GM23338 (cell line): Measurements from ENCODE around the gene EXD3. TPM values are rescaled to one million over a fixed set of nuclear protein-coding genes. Genes with fewer than 3 reads are reported as not detected.

Source experiments
- ATAC-seq: fragments of 200-7000 bp; cut with Tn5 transposase; 3 replicates; pipeline ENCODE4 v1.9.1; 2020
- DNase-seq: peaks from one replicate; pipeline ENCODE4 v3.0.0-alpha.2; 2015; ENCODE audit warnings: low spot score
- H2AFZ ChIP-seq: fragments of 200-600 bp; sonication (generic); 2 replicates; pipeline ENCODE4 v1.8.0; 2016; ENCODE audit warnings: antibody characterized with exemption, mild to moderate bottlenecking, moderate library complexity
- H3F3A ChIP-seq: fragments of 200-600 bp; sonication (generic); replicated peaks from 2 replicates; pipeline ENCODE4 v1.8.0; 2017; ENCODE audit warnings: antibody characterized with exemption, mixed run types, low read depth
- H3K27ac ChIP-seq: fragments of 200-600 bp; sonication (generic); 2 replicates; pipeline ENCODE4 v1.6.1; 2016; ENCODE audit warnings: low read depth
- H3K27me3 ChIP-seq: fragments of 200-600 bp; sonication (generic); 2 replicates; pipeline ENCODE4 v1.8.0; 2016; ENCODE audit warnings: mild to moderate bottlenecking, mixed run types, moderate library complexity; ENCODE audit not compliant: insufficient read depth
- H3K36me3 ChIP-seq: fragments of 200-600 bp; sonication (generic); 2 replicates; pipeline ENCODE4 v1.8.0; 2016; ENCODE audit warnings: mild to moderate bottlenecking; ENCODE audit not compliant: insufficient read depth
- H3K4me1 ChIP-seq: fragments of 200-600 bp; sonication (generic); 2 replicates; pipeline ENCODE4 v1.8.0; 2016; ENCODE audit warnings: mild to moderate bottlenecking, moderate library complexity; ENCODE audit not compliant: insufficient read depth
- H3K4me2 ChIP-seq: fragments of 200-600 bp; sonication (generic); 2 replicates; pipeline ENCODE4 v1.7.1; 2017; ENCODE audit warnings: mixed run types
- H3K4me3 ChIP-seq: fragments of 200-600 bp; sonication (generic); 2 replicates; pipeline ENCODE4 v1.6.1; 2016; ENCODE audit warnings: mixed run types
- H3K79me2 ChIP-seq: fragments of 200-600 bp; sonication (generic); replicated peaks from 2 replicates; pipeline ENCODE4 v1.8.0; 2017; ENCODE audit warnings: mild to moderate bottlenecking; ENCODE audit not compliant: insufficient read depth
- H3K9me2 ChIP-seq: fragments of 200-600 bp; sonication (generic); 2 replicates; pipeline ENCODE4 v1.8.0; 2017; ENCODE audit not compliant: insufficient read depth
- H4K20me1 ChIP-seq: fragments of 200-600 bp; sonication (generic); replicated peaks from 2 replicates; pipeline ENCODE4 v1.8.0; 2017; ENCODE audit warnings: mild to moderate bottlenecking; ENCODE audit not compliant: insufficient read depth
- H3K27ac Mint-ChIP-seq: 2 replicates; pipeline ENCODE4 v1.8.0; 2020; ENCODE audit warnings: inconsistent platforms, mild to moderate bottlenecking, moderate library complexity, mixed read lengths
- H3K27me3 Mint-ChIP-seq: 3 replicates; pipeline ENCODE4 v1.8.0; 2022; ENCODE audit warnings: low read depth, mild to moderate bottlenecking, moderate library complexity, mixed read lengths, inconsistent platforms; ENCODE audit not compliant: insufficient read depth, poor library complexity
- H3K36me3 Mint-ChIP-seq: 3 replicates; pipeline ENCODE4 v1.8.0; 2021; ENCODE audit warnings: low read depth, mild to moderate bottlenecking, inconsistent platforms, moderate library complexity, mixed read lengths
- H3K4me1 Mint-ChIP-seq: 3 replicates; pipeline ENCODE4 v1.8.0; 2020; ENCODE audit warnings: mild to moderate bottlenecking, inconsistent platforms, mixed read lengths
- H3K4me3 Mint-ChIP-seq: 3 replicates; pipeline ENCODE4 v1.8.0; 2021; ENCODE audit warnings: moderate library complexity, mild to moderate bottlenecking, inconsistent platforms, mixed read lengths
- H3K9me3 Mint-ChIP-seq: 3 replicates; pipeline ENCODE4 v1.8.0; 2020; ENCODE audit warnings: moderate library complexity, mild to moderate bottlenecking, inconsistent platforms, mixed read lengths
- CREB1 ChIP-seq: fragments of 250-450 bp; sonication (Bioruptor Pico); IDR thresholded peaks from 2 replicates; pipeline ENCODE4 v1.5.0; 2020; ENCODE audit warnings: low read depth, mild to moderate bottlenecking, moderate library complexity
- CTCF ChIP-seq, 2 experiments: fragments of 200-600 bp in 1 of 2; sonication (generic) in 1 of 2; conservative IDR thresholded peaks; 2 replicates each; pipeline versions ENCODE4 v1.5.1 to v1.6.1; 2016 to 2017; ENCODE audit warnings: antibody characterized with exemption in 2 of 2, low read depth in 2 of 2, mild to moderate bottlenecking in 2 of 2, moderate library complexity in 1 of 2
- EZH2phosphoT487 ChIP-seq: fragments of 200-600 bp; sonication (generic); IDR thresholded peaks from one replicate; pipeline ENCODE4 v1.8.1; 2018; ENCODE audit warnings: antibody characterized with exemption; ENCODE audit not compliant: unreplicated experiment
- JUNB ChIP-seq: IDR thresholded peaks from one replicate; pipeline ENCODE4 v1.6.1; 2016; ENCODE audit warnings: antibody characterized with exemption; ENCODE audit not compliant: unreplicated experiment
- NANOG ChIP-seq: IDR thresholded peaks from 2 replicates; pipeline ENCODE4 v1.6.1; 2016; ENCODE audit warnings: antibody characterized with exemption, borderline replicate concordance
- REST ChIP-seq: IDR thresholded peaks from one replicate; pipeline ENCODE4 v1.6.1; 2018; ENCODE audit warnings: antibody characterized with exemption; ENCODE audit not compliant: unreplicated experiment
- STAT1 ChIP-seq: IDR thresholded peaks from one replicate; pipeline ENCODE4 v1.6.1; 2016; ENCODE audit warnings: antibody characterized with exemption; ENCODE audit not compliant: unreplicated experiment
- ZNF114 ChIP-seq: fragments of 250-450 bp; sonication (Bioruptor Pico); IDR thresholded peaks from 2 replicates; pipeline ENCODE4 v1.5.0; 2020; ENCODE audit warnings: mild to moderate bottlenecking, moderate library complexity
- ZNF331 ChIP-seq: fragments of 250-450 bp; sonication (Bioruptor Pico); IDR thresholded peaks from 2 replicates; pipeline ENCODE4 v1.5.0; 2020; ENCODE audit warnings: low read depth, mild to moderate bottlenecking, moderate library complexity
- ZNF462 ChIP-seq: fragments of 250-450 bp; sonication (Bioruptor Pico); IDR thresholded peaks from 2 replicates; pipeline ENCODE4 v1.5.0; 2020; ENCODE audit warnings: mild to moderate bottlenecking, moderate library complexity
- polyA plus RNA-seq: library from polyadenylated mRNA; unstranded; fragments of >200 nt; fragmentation: Nextera tagmentation; extraction: Ambion mirVana; gene quantifications from 2 replicates; pipeline ENCODE4 v1.2.1, GENCODE V29; 2016
- total RNA-seq: library from RNA; depleted of rRNA; stranded (reverse); fragments of >200 nt; shearing (Covaris generic); gene quantifications from 2 replicates; pipeline ENCODE4 v1.2.3, GENCODE V29; 2014

The EXD3 gene
- total and polyA plus RNA-seq, 2 experiments from 2014 or later, result 3.6 to 9.7 TPM

GRCh38 chr9:137395666-137396010 is 27.3 kb downstream of the EXD3 start:
- peaks cover 19% of the 10 kb centered on the region for H3K36me3 Mint-ChIP-seq
- H3K27ac Mint-ChIP-seq, result no peak overlapping the region
- H3K4me1 Mint-ChIP-seq, result no peaks in the 10 kb centered on the region; the same call in 2 of the 3 replicates
- Histone ChIP-seq H2AFZ (no peak overlapping the region), H3K4me1 (no peaks in the 10 kb centered on the region), H4K20me1 (no peaks in the 10 kb centered on the region), H3K4me2 (no peak overlapping the region), H3K79me2 (no peaks in the 10 kb centered on the region), H3K9me2 (no peaks in the 10 kb centered on the region), H3K27me3 (no peaks in the 10 kb centered on the region), H3K4me3 (no peak overlapping the region), H3K27ac (no peak overlapping the region), H3F3A (no peaks in the 10 kb centered on the region), H3K36me3 (no peaks in the 10 kb centered on the region)
- peaks cover 4% of the 10 kb centered on the region for H3K27me3 Mint-ChIP-seq
- ATAC-seq, result peak; percentile 24; the same call in 2 of the 3 replicates
- TF ChIP-seq REST, result no peak
- no peak for TF ChIP-seq STAT1
- no peak for DNase-seq
- peaks cover 22% of the 10 kb centered on the region for H3K9me3 Mint-ChIP-seq
- no peak overlapping the region for H3K4me3 Mint-ChIP-seq

- H3K27me3 ChIP-seq, result no peaks in the 10 kb centered on the region
- H3K4me1 ChIP-seq, result no peaks in the 10 kb centered on the region
- no peak for DNase-seq
- Mint-ChIP-seq H3K4me1 (no peaks in the 10 kb centered on the region; the same call in 2 of the 3 replicates), H3K36me3 (peaks cover 13% of the 10 kb centered on the region), H3K27ac (no peak overlapping the region), H3K4me3 (no peak overlapping the region), H3K27me3 (peaks cover 4% of the 10 kb centered on the region), H3K9me3 (peaks cover 17% of the 10 kb centered on the region)
- ATAC-seq, result no peak
- H3K4me3 ChIP-seq, result no peak overlapping the region
- H3K9me2 ChIP-seq, result no peaks in the 10 kb centered on the region
- no peaks in the 10 kb centered on the region for H3K36me3 ChIP-seq
- no peaks in the 10 kb centered on the region for H4K20me1 ChIP-seq
- no peak overlapping the region for H3K27ac ChIP-seq
- H3K79me2 ChIP-seq, result no peaks in the 10 kb centered on the region
- H3K4me2 ChIP-seq, result no peak overlapping the region
- H3F3A ChIP-seq, result no peaks in the 10 kb centered on the region
- no peak overlapping the region for H2AFZ ChIP-seq
- TF ChIP-seq ZNF114 (CRISPR knock-in tag) (no peak), CTCF (conservative IDR thresholded peaks at IDR 0.05; ENCODE audit: low read depth in 2 of 2) (no peak), NANOG (no peak), ZNF462 (CRISPR knock-in tag) (no peak), JUNB (no peak), EZH2phosphoT487 (no peak), STAT1 (no peak), ZNF331 (no peak), CREB1 (CRISPR knock-in tag) (no peak)
These were observed 27.9 kb downstream of the EXD3 start for GRCh38 chr9:137394866-137395665.
